Measurements from ENCODE around the gene C12orf56.
"Not testable (repeated sequence)": the region's sequence is repeated elsewhere in the genome, so short reads cannot be mapped to it uniquely, and the experiment has no call there.

C12orf56 gene

DNA sequence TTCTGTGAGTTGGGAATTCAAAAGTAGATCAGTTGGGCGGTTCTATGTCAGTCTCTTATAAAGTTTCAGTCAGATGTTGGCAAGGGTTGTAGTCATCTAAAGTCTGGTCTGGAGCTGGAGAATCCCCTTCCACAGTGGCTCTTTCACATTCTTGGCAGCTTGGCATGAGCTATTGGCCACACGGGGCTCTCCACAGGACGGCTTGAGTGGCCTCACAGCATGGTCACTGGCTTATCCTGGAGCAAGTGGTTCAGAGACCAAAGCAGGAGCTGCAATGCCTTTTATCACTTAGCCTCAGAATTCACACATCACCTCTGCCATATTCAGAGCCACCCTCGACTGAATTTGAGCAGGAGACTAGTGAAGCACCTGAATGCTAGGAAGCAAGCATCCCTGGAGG lies 161.3 kb downstream of the C12orf56 start:
- DNase-seq: no peak

DNA sequence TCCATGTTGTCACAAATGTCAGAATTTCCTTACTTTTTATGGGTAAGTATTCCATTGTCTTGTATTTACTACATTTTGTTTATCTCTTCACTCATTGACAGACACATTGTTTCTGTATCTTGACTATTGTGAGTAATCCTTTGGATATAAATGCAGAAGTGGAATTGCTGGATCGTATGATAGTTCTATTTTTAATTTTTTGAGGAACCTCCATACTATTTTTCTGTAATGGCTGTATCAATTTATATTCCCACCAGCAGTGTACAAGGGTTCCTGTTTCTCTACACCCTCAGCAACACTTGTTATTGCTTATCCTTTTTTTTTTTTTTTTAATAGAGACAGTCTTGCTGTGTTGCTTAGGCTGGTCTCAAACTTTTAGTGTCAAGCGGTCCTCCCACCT lies 164.9 kb downstream of the C12orf56 start:
- DNase-seq: no peak

DNA sequence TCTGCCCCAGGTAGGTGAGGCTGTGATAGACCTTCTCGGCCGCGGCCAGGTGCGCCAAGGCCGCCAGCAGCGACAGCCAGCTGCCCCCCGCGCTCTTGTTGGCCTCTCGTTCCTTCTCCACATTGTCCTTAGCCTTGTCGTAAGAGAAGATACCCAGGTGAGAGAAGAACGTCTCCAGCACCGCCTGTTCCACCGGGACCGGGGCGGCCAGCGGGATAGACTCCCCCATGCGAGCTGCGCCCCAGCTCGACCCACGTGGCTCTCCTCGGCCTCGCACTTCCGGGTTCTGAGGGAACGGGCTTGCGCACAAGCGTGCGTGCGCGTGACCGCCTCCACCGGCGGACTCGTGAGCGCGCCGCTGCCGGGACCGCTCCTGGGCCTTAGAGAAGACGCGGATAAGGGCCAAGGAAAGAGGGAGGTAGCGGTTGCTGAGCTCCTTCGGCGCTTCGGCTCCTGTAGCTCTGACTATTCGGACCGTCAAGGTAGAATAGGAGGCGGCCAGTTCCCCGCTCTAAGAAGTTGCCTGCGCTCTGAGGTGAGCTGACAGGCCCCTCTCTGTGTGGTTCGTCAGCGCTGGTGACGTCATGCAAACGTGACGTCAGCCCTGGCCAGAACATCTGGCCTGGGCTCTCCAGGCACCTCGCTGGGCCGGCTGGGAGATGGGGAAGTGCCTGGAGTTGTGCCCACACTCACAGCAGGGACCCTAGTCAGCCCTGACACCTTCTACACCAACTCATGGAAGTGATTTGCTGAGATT lies 168.4 kb downstream of the C12orf56 start, which contains the start of gene KICS2:
TSS of gene KICS2 (minus strand) at position 288 of the 757 bp plus-strand sequence. CDS start at position 229, 59 bp downstream.
- DNase-seq: peak; percentile 94

DNA sequence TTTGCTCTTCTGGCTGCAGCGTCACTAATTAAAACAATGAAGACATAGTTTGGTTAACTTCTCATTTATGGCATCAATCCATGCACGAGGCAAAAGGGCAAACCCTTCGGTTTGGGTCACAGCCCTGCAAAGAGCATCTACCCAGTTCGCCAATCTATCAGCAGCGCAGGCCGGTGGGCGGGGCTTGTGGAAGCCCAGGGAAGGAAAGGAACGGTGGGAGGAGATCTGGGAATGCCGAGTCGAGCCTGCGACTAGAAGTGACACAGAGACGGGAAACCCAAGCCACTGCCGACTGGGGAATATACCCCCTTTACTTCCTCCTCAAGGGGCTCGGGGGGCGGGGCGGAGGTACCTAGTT lies 168.9 kb downstream of the C12orf56 start:
- DNase-seq: peak; percentile 95

DNA sequence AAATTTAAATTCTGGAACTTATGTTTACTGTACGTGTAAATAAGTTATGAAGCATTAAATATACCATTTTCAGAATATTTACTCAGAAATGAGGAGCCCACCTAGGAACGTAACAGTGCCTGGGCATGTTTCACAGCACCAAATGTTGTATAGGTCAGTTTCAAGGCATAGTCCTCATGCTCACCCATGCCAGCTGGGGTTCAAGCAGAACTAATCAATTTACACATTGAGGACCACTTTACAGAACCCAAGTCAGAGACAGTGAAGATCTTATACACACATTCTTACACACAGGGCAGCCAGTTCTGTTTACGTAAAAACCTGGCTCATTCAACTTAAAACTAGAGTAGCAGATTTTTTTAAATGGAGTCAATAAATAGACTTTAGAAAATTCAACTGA lies 170.5 kb downstream of the C12orf56 start:
- no peak for DNase-seq

DNA sequence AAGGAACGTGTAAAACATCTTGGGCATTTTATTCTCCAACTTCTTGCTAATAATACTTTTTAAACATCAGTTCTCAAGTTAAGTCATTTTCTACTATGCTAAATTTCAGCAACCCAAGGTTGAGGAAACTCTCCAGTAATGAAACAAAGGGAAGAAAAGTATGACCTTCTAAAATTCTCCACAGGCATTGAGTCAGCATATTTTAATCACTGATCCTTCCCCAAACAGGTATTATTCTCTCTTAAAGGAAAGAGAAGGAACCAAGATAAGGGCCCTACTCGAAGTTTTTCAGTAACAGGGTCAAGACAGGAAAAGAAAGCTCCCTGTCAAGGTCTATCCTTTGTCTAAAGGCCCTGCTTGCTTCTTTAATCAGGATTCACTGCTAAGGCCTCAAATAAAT lies 171.4 kb downstream of the C12orf56 start:
- no peak for DNase-seq

DNA sequence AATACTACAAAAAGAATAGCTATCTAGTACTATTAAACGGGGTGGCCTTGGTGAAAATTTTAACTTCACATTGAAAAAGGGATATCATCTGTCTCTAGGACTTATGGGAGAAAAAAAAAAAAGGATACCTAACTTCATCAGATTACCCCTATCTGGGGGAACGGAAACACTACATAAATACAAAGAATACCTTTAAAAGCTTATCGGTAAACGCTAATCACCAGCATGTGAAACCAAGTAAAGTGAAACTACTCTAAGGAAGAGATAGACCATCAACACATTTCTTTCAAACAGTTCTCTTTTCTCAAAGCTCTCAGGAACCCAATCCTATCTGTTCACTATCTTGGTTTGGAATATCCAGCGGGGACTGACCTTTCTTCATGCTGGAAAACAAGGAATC lies 172.0 kb downstream of the C12orf56 start:
- DNase-seq: no peak

DNA sequence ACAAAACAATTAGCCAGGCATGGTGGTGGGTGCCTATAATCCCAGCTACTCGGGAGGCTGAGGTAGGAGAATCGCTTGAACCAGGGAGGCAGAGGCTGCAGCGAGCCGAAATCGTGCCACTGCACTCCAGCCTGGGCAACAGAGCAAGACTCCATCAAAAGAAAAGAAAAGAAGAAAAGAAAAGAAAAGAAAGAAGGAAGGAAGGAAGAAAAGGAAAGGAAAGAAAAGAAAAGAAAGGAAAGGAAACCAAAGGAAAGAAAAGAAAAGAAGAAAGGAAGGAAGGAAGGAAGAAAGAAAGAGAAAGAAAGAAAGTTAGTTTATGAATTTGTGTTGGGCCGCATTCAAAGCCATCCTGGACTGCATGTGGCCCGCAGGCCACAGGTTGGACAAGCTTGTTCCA lies 172.9 kb downstream of the C12orf56 start:
- DNase-seq: not testable (repeated sequence)

DNA sequence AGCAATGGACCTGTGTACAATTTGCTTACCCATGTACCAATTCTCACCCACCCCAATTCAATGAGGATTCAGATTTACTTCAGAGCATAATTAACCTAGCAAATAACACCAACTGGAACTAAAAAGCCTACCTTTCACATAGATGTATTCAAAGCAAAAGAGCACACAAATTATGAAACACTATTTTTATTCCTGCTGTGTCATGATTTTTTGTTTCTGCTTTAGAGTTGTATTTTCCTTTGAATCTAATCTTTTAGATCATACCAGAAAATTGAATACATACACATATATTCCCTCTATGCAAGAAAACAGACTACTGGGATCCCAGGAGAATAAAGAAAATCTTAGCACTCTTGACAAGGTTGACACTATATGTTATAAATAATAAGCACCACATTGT lies 174.3 kb downstream of the C12orf56 start:
- no peak for DNase-seq

All from NCI-H82 (cell line).